IMR-90 (cell line): ENCODE measurements around the gene TCERG1L. TPM values are rescaled to one million over a fixed set of nuclear protein-coding genes. Genes with fewer than 3 reads are reported as not detected.

Experiments used
- ATAC-seq: fragments of 200-7000 bp; cut with Tn5 transposase; 2 replicates; pipeline ENCODE4 v1.9.1; 2020; ENCODE audit warnings: low read depth, mild to moderate bottlenecking, moderate library complexity
- BruUV-seq: library from RNA; stranded (reverse); fragments of 400-500 nt; replicated peaks from 2 replicates; lab custom pipeline; 2021; lab: Mats Ljungman, UMichigan
- CTCF ChIA-PET: fragments of 300-600 bp; formaldehyde crosslinking; extraction: SDS; loops from one replicate; lab custom pipeline; 2021; ENCODE audit warnings: antibody characterized with exemption; lab: Yijun Ruan, JAX
- POLR2A ChIA-PET: fragments of 300-600 bp; sonication (Branson Sonifier 250); formaldehyde crosslinking; loops from one replicate; lab custom pipeline; 2022; ENCODE audit warnings: antibody characterized with exemption; ENCODE audit not compliant: unreplicated experiment; lab: Charles Lee
- DNase-seq: peaks from one replicate; pipeline ENCODE4 v3.0.0; 2013
- H2AFZ ChIP-seq: replicated peaks from 2 replicates; pipeline ENCODE3; 2013; ENCODE audit warnings: low read length, mild to moderate bottlenecking; ENCODE audit not compliant: poor library complexity
- H2AK5ac ChIP-seq: 2 replicates; pipeline ENCODE4 v1.6.1; 2013; ENCODE audit warnings: low read depth, low read length, inconsistent platforms
- H2AK9ac ChIP-seq: replicated peaks from 2 replicates; pipeline ENCODE3; 2013; ENCODE audit warnings: mild to moderate bottlenecking, low read depth, low read length, moderate library complexity; ENCODE audit not compliant: poor library complexity
- H2BK120ac ChIP-seq: 2 replicates; pipeline ENCODE4 v1.6.1; 2013; ENCODE audit warnings: low read depth, low read length, inconsistent platforms
- H2BK15ac ChIP-seq: 3 replicates; pipeline ENCODE4 v1.6.1; 2013; ENCODE audit warnings: low read depth, low read length, inconsistent platforms
- H2BK20ac ChIP-seq: 2 replicates; pipeline ENCODE4 v1.6.1; 2013; ENCODE audit warnings: low read depth, mild to moderate bottlenecking, inconsistent platforms, low read length, moderate library complexity
- H2BK5ac ChIP-seq: 2 replicates; pipeline ENCODE4 v1.6.1; 2013; ENCODE audit warnings: mild to moderate bottlenecking, low read depth, low read length, inconsistent platforms; ENCODE audit not compliant: poor library complexity, severe bottlenecking
- H3K14ac ChIP-seq: replicated peaks from 2 replicates; pipeline ENCODE4 v1.6.1; 2013; ENCODE audit warnings: low read depth, low read length, inconsistent platforms
- H3K18ac ChIP-seq: 2 replicates; pipeline ENCODE4 v1.6.1; 2013; ENCODE audit warnings: low read depth, low read length, control low read depth
- H3K23ac ChIP-seq: 2 replicates; pipeline ENCODE4 v1.6.1; 2013; ENCODE audit warnings: low read depth, low read length, inconsistent platforms
- H3K27ac ChIP-seq: 2 replicates; pipeline ENCODE4 v1.5.1; 2013; ENCODE audit warnings: mild to moderate bottlenecking, control low read depth, low read length; ENCODE audit not compliant: insufficient read depth
- H3K27me3 ChIP-seq: 2 replicates; pipeline ENCODE4 v1.6.1; 2013; ENCODE audit warnings: low read length; ENCODE audit not compliant: control insufficient read depth, insufficient read depth
- H3K36me3 ChIP-seq: 2 replicates; pipeline ENCODE4 v1.6.1; 2013; ENCODE audit warnings: low read length, mixed read lengths; ENCODE audit not compliant: control insufficient read depth, insufficient read depth
- H3K4ac ChIP-seq: 2 replicates; pipeline ENCODE4 v1.6.1; 2013; ENCODE audit warnings: low read depth, low read length, inconsistent platforms
- H3K4me1 ChIP-seq: 2 replicates; pipeline ENCODE4 v1.6.1; 2013; ENCODE audit warnings: low read length, mixed read lengths; ENCODE audit not compliant: control insufficient read depth, insufficient read depth
- H3K4me2 ChIP-seq: 2 replicates; pipeline ENCODE4 v1.6.1; 2013; ENCODE audit warnings: low read depth, mild to moderate bottlenecking, control low read depth, low read length, moderate library complexity
- H3K4me3 ChIP-seq: 2 replicates; pipeline ENCODE4 v1.5.1; 2013; ENCODE audit warnings: low read depth, mild to moderate bottlenecking, control low read depth, low read length, moderate library complexity; ENCODE audit not compliant: insufficient read depth
- H3K56ac ChIP-seq: 2 replicates; pipeline ENCODE4 v1.6.1; 2013; ENCODE audit warnings: low read length, inconsistent platforms; ENCODE audit not compliant: insufficient read depth; ENCODE audit errors: extremely low read depth
- H3K79me1 ChIP-seq, 2 experiments: 2 replicates each; pipeline ENCODE4 v1.6.1; 2013; ENCODE audit warnings: low read length in 2 of 2, inconsistent platforms in 1 of 2, low read depth in 1 of 2
- H3K9ac ChIP-seq: 2 replicates; pipeline ENCODE4 v1.6.1; 2013; ENCODE audit warnings: low read depth, low read length, control low read depth
- H3K9me1 ChIP-seq: 2 replicates; pipeline ENCODE4 v1.6.1; 2013; ENCODE audit warnings: low read length, inconsistent platforms; ENCODE audit not compliant: insufficient read depth
- H3K9me3 ChIP-seq: 2 replicates; pipeline ENCODE4 v1.6.1; 2013; ENCODE audit warnings: low read length; ENCODE audit not compliant: control insufficient read depth, insufficient read depth
- H4K20me1 ChIP-seq: 2 replicates; pipeline ENCODE4 v1.6.1; 2013; ENCODE audit warnings: low read length, inconsistent platforms; ENCODE audit not compliant: insufficient read depth
- H4K5ac ChIP-seq: 2 replicates; pipeline ENCODE4 v1.6.1; 2013; ENCODE audit warnings: mild to moderate bottlenecking, low read depth, low read length, control low read depth
- H4K8ac ChIP-seq, 2 experiments: 2 replicates each; pipeline ENCODE4 v1.6.1; 2013; ENCODE audit warnings: low read depth in 2 of 2, low read length in 2 of 2, control low read depth in 1 of 2, inconsistent platforms in 1 of 2
- H4K91ac ChIP-seq: 2 replicates; pipeline ENCODE4 v1.6.1; 2013; ENCODE audit warnings: low read depth, low read length, inconsistent platforms; ENCODE audit not compliant: insufficient read depth
- BHLHE40 ChIP-seq: fragments of 150-350 bp; IDR thresholded peaks from 2 replicates; pipeline ENCODE4 v1.6.1; 2016; ENCODE audit warnings: mild to moderate bottlenecking, low read depth, low read length
- CEBPB ChIP-seq: IDR thresholded peaks from 2 replicates; pipeline ENCODE4 v1.6.1; 2012; ENCODE audit warnings: low read depth, low read length, improper control_type of control experiment
- CHD1 ChIP-seq: IDR thresholded peaks from 2 replicates; pipeline ENCODE4 v1.6.1; 2012; ENCODE audit warnings: low read depth, low read length, improper control_type of control experiment
- FOS ChIP-seq: fragments of 150-350 bp; IDR thresholded peaks from 2 replicates; pipeline ENCODE4 v1.6.1; 2016; ENCODE audit warnings: low read depth, low read length
- MAFK ChIP-seq: IDR thresholded peaks from 2 replicates; pipeline ENCODE4 v1.6.1; 2012; ENCODE audit warnings: low read depth, low read length, improper control_type of control experiment
- MAZ ChIP-seq: IDR thresholded peaks from 2 replicates; pipeline ENCODE4 v1.6.1; 2012; ENCODE audit warnings: low read depth, mild to moderate bottlenecking, low read length, improper control_type of control experiment, moderate library complexity, borderline replicate concordance
- MXI1 ChIP-seq: IDR thresholded peaks from 2 replicates; pipeline ENCODE4 v1.6.1; 2012; ENCODE audit warnings: low read depth, mild to moderate bottlenecking, low read length, moderate library complexity, borderline replicate concordance
- NFE2L2 ChIP-seq: fragments of 150-350 bp; IDR thresholded peaks from 2 replicates; pipeline ENCODE4 v1.6.1; 2016; ENCODE audit warnings: low read depth, mild to moderate bottlenecking, low read length
- POLR2A ChIP-seq: IDR thresholded peaks from 2 replicates; pipeline ENCODE4 v1.6.1; 2012; ENCODE audit warnings: mild to moderate bottlenecking, low read depth, low read length
- RAD21 ChIP-seq: IDR thresholded peaks from 2 replicates; pipeline ENCODE4 v1.6.1; 2012; ENCODE audit warnings: low read length, improper control_type of control experiment
- RCOR1 ChIP-seq: IDR thresholded peaks from 2 replicates; pipeline ENCODE4 v1.6.1; 2012; ENCODE audit warnings: mild to moderate bottlenecking, low read length, improper control_type of control experiment; ENCODE audit not compliant: insufficient replicate concordance
- RFX5 ChIP-seq: IDR thresholded peaks from 2 replicates; pipeline ENCODE4 v1.8.0; 2012; ENCODE audit warnings: low read depth, mild to moderate bottlenecking, low read length, moderate library complexity
- SMC3 ChIP-seq: fragments of 150-350 bp; IDR thresholded peaks from 2 replicates; pipeline ENCODE4 v1.6.1; 2016; ENCODE audit warnings: low read depth, mild to moderate bottlenecking, antibody characterized with exemption, low read length, moderate library complexity
- WGBS, 2 experiments: methylation state at CpG; one replicate each; pipeline versions ENCODE4 v1.1.5 to v1.1.7; 2013; ENCODE audit warnings: missing lambda C conversion rate in 2 of 2; ENCODE audit not compliant: insufficient read length in 1 of 2; ENCODE audit errors: extremely low coverage in 2 of 2; 5-methylcytosine and 5-hydroxymethylcytosine counted together
- dilution Hi-C: fragments of 300-500 bp; cut with HindIII; formaldehyde crosslinking; loops from one replicate; pipeline ENCODE4 v1.14.3; 2018; ENCODE audit warnings: low sequenced_read_pairs; ENCODE audit not compliant: unreplicated experiment
- in situ Hi-C: fragments of 300-500 bp; cut with MboI; formaldehyde crosslinking; loops from 3 replicates; pipeline ENCODE4 v1.14.3; 2019; ENCODE audit warnings: low sequenced_read_pairs, inconsistent platforms, mixed read lengths
- intact Hi-C: fragments of 100-400 bp; cut with micrococcal nuclease; formaldehyde crosslinking; loops from 2 replicates; pipeline ENCODE4 v1.10.0; 2022
- polyA plus RNA-seq, 3 experiments: library from polyadenylated mRNA; depleted of rRNA; stranded (reverse); fragments of >200 nt; gene quantifications; 2 replicates each; pipeline ENCODE4 v1.2.3, GENCODE V29; 2012; ENCODE audit warnings: low replicate concordance in 1 of 3
- total RNA-seq: library from RNA; depleted of rRNA; stranded (reverse); fragments of >200 nt; gene quantifications from 2 replicates; pipeline ENCODE4 v1.2.3, GENCODE V29; 2012
- TF ChIP-seq, protein P1 (sequence below): fragments of 150-350 bp; IDR thresholded peaks from 2 replicates; pipeline ENCODE4 v1.6.1; 2017; ENCODE audit warnings: mild to moderate bottlenecking, antibody characterized with exemption, low read length, low read depth
- TF ChIP-seq, protein P2 (sequence below): conservative IDR thresholded peaks from 2 replicates; pipeline ENCODE4 v1.5.1; 2012; ENCODE audit warnings: mild to moderate bottlenecking, low read depth, low read length, improper control_type of control experiment
- TF ChIP-seq, protein P3 (sequence below): fragments of 150-350 bp; IDR thresholded peaks from 2 replicates; pipeline ENCODE4 v1.6.1; 2016; ENCODE audit warnings: low read depth, mild to moderate bottlenecking, low read length, moderate library complexity, borderline replicate concordance

TCERG1L gene
- total and polyA plus RNA-seq, 2 of the 4 experiments (the other 2 are of a cell fraction) = not detected

DNA sequence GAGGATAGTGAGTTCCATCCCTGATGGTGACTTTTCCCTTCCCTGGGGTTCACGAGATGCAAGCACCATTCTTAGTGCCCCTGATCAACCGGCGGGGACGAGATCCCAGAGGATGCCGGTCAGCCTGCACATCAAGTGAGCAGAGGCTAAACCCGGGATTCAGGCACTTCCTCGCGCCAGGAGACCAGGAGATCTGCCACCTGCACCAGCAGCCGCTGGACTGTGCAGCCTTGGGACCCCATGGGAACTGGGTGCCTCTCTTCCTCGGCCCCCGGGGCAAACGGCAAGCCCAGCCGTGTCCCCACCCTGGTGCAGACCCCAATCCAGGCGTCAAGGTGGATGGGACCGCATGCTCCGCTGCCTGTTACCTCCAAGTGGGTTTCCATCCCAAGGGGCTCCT is 88.5 kb downstream of the TCERG1L start:
- intact Hi-C loops (no loop called here), in situ Hi-C loops (no loop called here), dilution Hi-C loops (no loop called here)
- Histone ChIP-seq H4K5ac (no peak overlapping the region), H4K20me1 (no peaks in the 10 kb centered on the region), H2BK15ac (no peak overlapping the region), H2BK20ac (no peak overlapping the region), H3K18ac (no peak overlapping the region), H3K9me1 (no peaks in the 10 kb centered on the region), H2AFZ (no peak overlapping the region), H4K91ac (no peak overlapping the region), H2BK120ac (no peak overlapping the region), H2AK5ac (no peak overlapping the region), H2BK5ac (no peak overlapping the region), H3K27me3 (no peaks in the 10 kb centered on the region), H3K4me2 (no peak overlapping the region), H3K14ac (no peak overlapping the region), H3K9ac (no peak overlapping the region), H3K56ac (no peak overlapping the region), H3K4me3 (no peak overlapping the region), H3K23ac (no peak overlapping the region), H3K9me3 (peaks cover 68% of the 10 kb centered on the region), H3K36me3 (no peaks in the 10 kb centered on the region), H3K4me1 (no peaks in the 10 kb centered on the region), H3K27ac (no peak overlapping the region), H4K8ac (no peak overlapping the region), H3K4ac (no peak overlapping the region), H3K79me1 (no peaks in the 10 kb centered on the region), H2AK9ac (no peak overlapping the region)
- no peak for TF ChIP-seq CHD1
- no peak for TF ChIP-seq RCOR1
- TF ChIP-seq, protein P1, sequence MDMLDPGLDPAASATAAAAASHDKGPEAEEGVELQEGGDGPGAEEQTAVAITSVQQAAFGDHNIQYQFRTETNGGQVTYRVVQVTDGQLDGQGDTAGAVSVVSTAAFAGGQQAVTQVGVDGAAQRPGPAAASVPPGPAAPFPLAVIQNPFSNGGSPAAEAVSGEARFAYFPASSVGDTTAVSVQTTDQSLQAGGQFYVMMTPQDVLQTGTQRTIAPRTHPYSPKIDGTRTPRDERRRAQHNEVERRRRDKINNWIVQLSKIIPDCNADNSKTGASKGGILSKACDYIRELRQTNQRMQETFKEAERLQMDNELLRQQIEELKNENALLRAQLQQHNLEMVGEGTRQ = no peak
- no peak for TF ChIP-seq CEBPB
- no peak for TF ChIP-seq POLR2A
- TF ChIP-seq SMC3 = no peak
- no peak for TF ChIP-seq MXI1
- no peak for TF ChIP-seq RFX5
- no peak for TF ChIP-seq NFE2L2
- TF ChIP-seq MAZ = no peak
- no peak for TF ChIP-seq RAD21
- no peak for TF ChIP-seq FOS
- TF ChIP-seq, protein P2, sequence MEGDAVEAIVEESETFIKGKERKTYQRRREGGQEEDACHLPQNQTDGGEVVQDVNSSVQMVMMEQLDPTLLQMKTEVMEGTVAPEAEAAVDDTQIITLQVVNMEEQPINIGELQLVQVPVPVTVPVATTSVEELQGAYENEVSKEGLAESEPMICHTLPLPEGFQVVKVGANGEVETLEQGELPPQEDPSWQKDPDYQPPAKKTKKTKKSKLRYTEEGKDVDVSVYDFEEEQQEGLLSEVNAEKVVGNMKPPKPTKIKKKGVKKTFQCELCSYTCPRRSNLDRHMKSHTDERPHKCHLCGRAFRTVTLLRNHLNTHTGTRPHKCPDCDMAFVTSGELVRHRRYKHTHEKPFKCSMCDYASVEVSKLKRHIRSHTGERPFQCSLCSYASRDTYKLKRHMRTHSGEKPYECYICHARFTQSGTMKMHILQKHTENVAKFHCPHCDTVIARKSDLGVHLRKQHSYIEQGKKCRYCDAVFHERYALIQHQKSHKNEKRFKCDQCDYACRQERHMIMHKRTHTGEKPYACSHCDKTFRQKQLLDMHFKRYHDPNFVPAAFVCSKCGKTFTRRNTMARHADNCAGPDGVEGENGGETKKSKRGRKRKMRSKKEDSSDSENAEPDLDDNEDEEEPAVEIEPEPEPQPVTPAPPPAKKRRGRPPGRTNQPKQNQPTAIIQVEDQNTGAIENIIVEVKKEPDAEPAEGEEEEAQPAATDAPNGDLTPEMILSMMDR = no peak
- TF ChIP-seq MAFK = no peak
- TF ChIP-seq, protein P3, sequence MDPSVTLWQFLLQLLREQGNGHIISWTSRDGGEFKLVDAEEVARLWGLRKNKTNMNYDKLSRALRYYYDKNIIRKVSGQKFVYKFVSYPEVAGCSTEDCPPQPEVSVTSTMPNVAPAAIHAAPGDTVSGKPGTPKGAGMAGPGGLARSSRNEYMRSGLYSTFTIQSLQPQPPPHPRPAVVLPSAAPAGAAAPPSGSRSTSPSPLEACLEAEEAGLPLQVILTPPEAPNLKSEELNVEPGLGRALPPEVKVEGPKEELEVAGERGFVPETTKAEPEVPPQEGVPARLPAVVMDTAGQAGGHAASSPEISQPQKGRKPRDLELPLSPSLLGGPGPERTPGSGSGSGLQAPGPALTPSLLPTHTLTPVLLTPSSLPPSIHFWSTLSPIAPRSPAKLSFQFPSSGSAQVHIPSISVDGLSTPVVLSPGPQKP = no peak
- TF ChIP-seq BHLHE40 = no peak
- ATAC-seq (no peak), DNase-seq (no peak)
- WGBS, 2 experiments = 72% methylated on average over 12 of the region's 16 CpGs; no CpG with 5 or more reads in 1 of the 2 experiments
- ChIA-PET CTCF (no interaction called here), POLR2A (no interaction called here)
- no TSS peak for BruUV-seq
